Ovary (tissue), 9 donors: ENCODE data around the gene MLN. TPM values are rescaled to one million over a fixed set of nuclear protein-coding genes. Genes with fewer than 3 reads are reported as not detected.
A peak's percentile ranks its signal among the peaks of the same experiment; 100 is the strongest.

Source experiments
- DNase-seq, 5 donors: peaks; one replicate each; pipeline ENCODE4 v3.0.0-alpha.2; 2019 to 2020
- H3K27ac ChIP-seq, 2 donors: fragments of 200-600 bp; one replicate each; pipeline versions ENCODE4 v1.5.1 to v1.8.0; 2019 to 2022
- H3K27me3 ChIP-seq: fragments of 200-600 bp; one replicate; pipeline ENCODE4 v1.8.0; 2022
- H3K36me3 ChIP-seq: fragments of 200-600 bp; sonication (generic); one replicate; pipeline ENCODE4 v1.5.1; 2019
- H3K4me1 ChIP-seq: one replicate; pipeline ENCODE4 v1.8.1; 2013; ENCODE audit warnings: mild to moderate bottlenecking, moderate library complexity; ENCODE audit not compliant: insufficient read depth
- H3K4me3 ChIP-seq: fragments of 200-600 bp; sonication (generic); one replicate; pipeline ENCODE4 v1.5.1; 2017
- H3K9me3 ChIP-seq, 2 donors: fragments of 200-600 bp in 1 of 2; sonication (generic) in 1 of 2; one replicate each; pipeline versions ENCODE4 v1.5.1 to v1.8.1; 2013 to 2019; ENCODE audit warnings: mild to moderate bottlenecking in 1 of 2, moderate library complexity in 1 of 2
- EP300 ChIP-seq: sonication (generic); formaldehyde crosslinking; IDR thresholded peaks from one replicate; pipeline ENCODE4 v1.6.1; 2017; ENCODE audit warnings: antibody characterized with exemption
- POLR2A ChIP-seq: fragments of 450-650 bp; IDR thresholded peaks from one replicate; pipeline ENCODE4 v1.6.1; 2017; ENCODE audit warnings: antibody characterized with exemption, mild to moderate bottlenecking, moderate library complexity
- WGBS, 3 donors: extraction: QIAGEN DNeasy Blood & Tissue Kit in 1 of 3; methylation state at CpG; one replicate each; pipeline versions ENCODE4 v1.1.5 to v1.1.7; 2013 to 2017; 5-methylcytosine and 5-hydroxymethylcytosine counted together
- intact Hi-C, 4 donors: fragments of 100-400 bp; cut with DNase I; formaldehyde crosslinking; loops; one replicate each; pipeline versions ENCODE4 v1.11.0 to v1.15.1; 2022 to 2023
- polyA plus RNA-seq, 2 donors: library from polyadenylated mRNA; stranded (reverse); fragments of 200-250 nt in 1 of 2; fragments of 350-450 nt in 1 of 2; fragmentation: Illumina TruSeq in 1 of 2; extraction: RNeasy Lipid Tissue Mini Kit (QIAGEN cat#74804) in 1 of 2; gene quantifications; one replicate each; pipeline ENCODE4 v1.2.3, GENCODE V29; 2013 to 2014
- total RNA-seq, 7 donors: library from RNA; depleted of rRNA in 2 of 7; stranded (reverse); fragments of >200 nt in 2 of 7; fragmentation: NEBNext Ultra II Directional in 3 of 7; extraction: Animal tissue kit (Norgen Biotek cat#: 25700) in 3 of 7; gene quantifications; one replicate each; pipeline versions ENCODE4 v1.1.0 to v1.2.4, GENCODE V29; 2016 to 2023
- TF ChIP-seq, protein P1 (sequence below), 3 donors: fragments of 450-650 bp in 2 of 3; fragments of 200-600 bp in 1 of 3; IDR thresholded peaks; one replicate each; pipeline versions ENCODE4 v1.5.1 to v1.8.0; 2016 to 2022; ENCODE audit warnings: antibody characterized with exemption in 3 of 3, mild to moderate bottlenecking in 1 of 3
- donor health status: DM: no; HTN: no; CAD: no; lungs with moderate emphysema.
- donor health status: DM: no; HTN: no; CAD: no.
- donor health status: Bipolar disorder and iron deficiency.
- donor health status: DM: yes; HTN: yes; CAD: no.
- donor health status: DM: no; HTN: no; CAD: no.
- donor health status: DM: yes; HTN: yes; CAD: no.

Gene MLN
- total and polyA plus RNA-seq, 9 donors, result not detected

DNA sequence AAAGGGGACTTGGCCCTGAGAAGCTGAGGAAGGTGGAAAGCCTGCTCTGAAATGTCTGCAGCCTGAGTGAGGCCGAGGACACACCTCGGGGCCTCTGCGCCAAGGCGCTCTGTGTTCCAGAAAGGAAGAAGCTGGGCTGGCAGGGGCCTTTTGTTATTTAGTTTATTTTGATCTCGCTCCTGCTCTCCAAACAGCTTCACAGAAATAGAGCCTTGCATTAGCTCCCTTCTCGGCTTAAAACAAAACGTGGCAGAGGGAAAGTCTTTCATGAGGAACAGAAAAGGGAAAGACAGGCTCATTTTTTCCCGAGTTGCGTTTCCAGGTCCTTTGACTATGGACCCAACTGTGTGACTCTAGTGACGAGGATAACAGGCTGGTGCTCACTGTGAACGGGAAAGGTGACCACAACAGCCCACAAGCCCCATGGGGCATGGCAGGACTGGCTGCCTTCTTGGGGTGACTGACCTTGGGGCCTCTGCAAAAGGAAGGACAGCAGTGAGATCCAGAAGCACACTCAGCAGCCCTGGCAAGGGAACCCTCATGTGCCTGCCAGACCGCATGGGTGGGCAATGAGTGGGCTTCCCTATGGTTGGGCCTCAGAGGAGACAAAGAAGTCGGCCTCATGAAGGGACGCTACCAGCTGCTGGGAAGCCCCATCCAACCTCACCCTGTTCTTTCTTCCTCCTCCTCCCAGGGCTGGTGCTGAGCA lies 33.5 kb downstream of the MLN start:
- 24 to 29% (median 24%) methylated on average over 14 of the region's 14 CpGs for WGBS, 3 donors
- H3K27me3 ChIP-seq, result no peaks in the 10 kb centered on the region
- no peak overlapping the region for H3K4me3 ChIP-seq
- H3K4me1 ChIP-seq, result peaks cover 16% of the 10 kb centered on the region
- no peaks in the 10 kb centered on the region for H3K36me3 ChIP-seq
- H3K9me3 ChIP-seq, result no peaks in the 10 kb centered on the region
- intact Hi-C loops, result loop anchor here in 1 of 4 donors (10.0 kb wide), 1 partner anchor 385 kb away; no protein-coding TSS in a partner anchor
- peak in 2 of 5 donors; percentile 32 to 63 for DNase-seq
- peak overlapping the region; percentile 48 to 76 for H3K27ac ChIP-seq
- TF ChIP-seq POLR2A, result no peak
- TF ChIP-seq EP300, result no peak
- TF ChIP-seq, protein P1, sequence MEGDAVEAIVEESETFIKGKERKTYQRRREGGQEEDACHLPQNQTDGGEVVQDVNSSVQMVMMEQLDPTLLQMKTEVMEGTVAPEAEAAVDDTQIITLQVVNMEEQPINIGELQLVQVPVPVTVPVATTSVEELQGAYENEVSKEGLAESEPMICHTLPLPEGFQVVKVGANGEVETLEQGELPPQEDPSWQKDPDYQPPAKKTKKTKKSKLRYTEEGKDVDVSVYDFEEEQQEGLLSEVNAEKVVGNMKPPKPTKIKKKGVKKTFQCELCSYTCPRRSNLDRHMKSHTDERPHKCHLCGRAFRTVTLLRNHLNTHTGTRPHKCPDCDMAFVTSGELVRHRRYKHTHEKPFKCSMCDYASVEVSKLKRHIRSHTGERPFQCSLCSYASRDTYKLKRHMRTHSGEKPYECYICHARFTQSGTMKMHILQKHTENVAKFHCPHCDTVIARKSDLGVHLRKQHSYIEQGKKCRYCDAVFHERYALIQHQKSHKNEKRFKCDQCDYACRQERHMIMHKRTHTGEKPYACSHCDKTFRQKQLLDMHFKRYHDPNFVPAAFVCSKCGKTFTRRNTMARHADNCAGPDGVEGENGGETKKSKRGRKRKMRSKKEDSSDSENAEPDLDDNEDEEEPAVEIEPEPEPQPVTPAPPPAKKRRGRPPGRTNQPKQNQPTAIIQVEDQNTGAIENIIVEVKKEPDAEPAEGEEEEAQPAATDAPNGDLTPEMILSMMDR (IDR thresholded peaks at IDR 0.05), result no peak

DNA sequence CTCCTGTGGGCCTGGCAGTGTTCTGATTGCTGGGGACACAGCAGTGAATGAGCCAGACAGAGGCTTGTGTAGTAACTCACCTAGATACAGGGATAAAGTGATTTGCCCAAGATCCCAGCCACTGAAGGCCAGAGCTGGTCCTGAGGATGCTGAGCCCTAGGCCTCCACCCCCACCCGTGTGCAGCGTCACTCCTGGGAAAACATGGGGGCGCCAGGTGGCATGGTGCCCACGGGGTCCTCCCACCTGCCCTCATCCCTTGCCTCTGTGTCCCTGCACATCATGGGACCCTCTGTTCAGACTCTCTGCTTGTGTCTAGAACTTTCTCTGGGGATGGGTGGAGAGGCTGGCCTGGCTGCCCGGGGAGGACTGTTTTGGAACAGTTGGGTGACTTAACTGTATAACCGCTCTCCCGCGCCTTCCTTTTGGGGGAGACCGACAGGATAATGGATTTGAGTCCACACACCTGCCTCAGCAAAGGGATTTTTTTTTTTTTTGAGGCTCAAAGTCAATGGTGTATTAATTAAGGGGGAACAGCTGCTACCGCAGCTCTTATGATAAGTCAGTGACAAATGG lies 34.5 kb downstream of the MLN start:
- Histone ChIP-seq H3K4me1 (peaks cover 16% of the 10 kb centered on the region), H3K27ac (peak overlapping the region in 1 of 2 donors; percentile 36), H3K4me3 (no peak overlapping the region), H3K9me3 (no peaks in the 10 kb centered on the region), H3K36me3 (no peaks in the 10 kb centered on the region), H3K27me3 (no peaks in the 10 kb centered on the region)
- WGBS, 3 donors, result 52 to 63% (median 61%) methylated on average over 10 of the region's 10 CpGs
- intact Hi-C loops, result no loop called here
- no peak for DNase-seq
- no peak for TF ChIP-seq EP300
- TF ChIP-seq, protein P1 (IDR thresholded peaks at IDR 0.05), result no peak
- TF ChIP-seq POLR2A, result no peak

DNA sequence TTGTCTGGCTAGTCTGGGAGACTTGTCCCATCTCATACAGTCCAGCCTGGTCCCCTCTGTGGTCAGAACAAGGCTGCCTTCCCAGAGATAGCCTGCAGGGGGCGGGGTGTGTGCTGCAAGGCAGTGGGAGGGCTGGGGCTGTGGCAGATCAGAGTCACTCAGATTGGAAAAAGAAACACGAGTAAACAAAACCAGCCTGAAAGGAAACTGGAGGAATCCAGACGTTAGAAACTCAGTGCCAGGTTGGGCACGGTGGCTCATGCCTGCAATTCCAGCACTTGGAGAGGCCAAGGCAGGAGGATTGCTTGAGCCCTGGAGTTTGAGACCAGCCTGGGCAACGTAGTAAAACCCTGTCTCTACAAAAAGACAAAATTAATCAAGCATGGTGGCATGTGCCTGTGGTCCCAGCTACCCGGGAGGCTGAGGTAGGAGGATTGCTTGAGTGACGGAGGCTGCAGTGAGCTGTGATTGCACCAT lies 35.1 kb downstream of the MLN start:
- H3K27me3 ChIP-seq, result no peaks in the 10 kb centered on the region
- H3K36me3 ChIP-seq, result no peaks in the 10 kb centered on the region
- peak; percentile 32 to 67 (median 54) for DNase-seq
- H3K9me3 ChIP-seq, result no peaks in the 10 kb centered on the region
- H3K4me3 ChIP-seq, result no peak overlapping the region
- H3K4me1 ChIP-seq, result peaks cover 16% of the 10 kb centered on the region
- H3K27ac ChIP-seq, result no peak overlapping the region
- intact Hi-C loops, result no loop called here
- 49 to 60% (median 52%) methylated on average over 7 of the region's 7 CpGs for WGBS, 3 donors
- TF ChIP-seq POLR2A (no peak), EP300 (no peak)
- TF ChIP-seq, protein P1 (IDR thresholded peaks at IDR 0.05), result peak in 2 of 3 donors; percentile 15 to 19

DNA sequence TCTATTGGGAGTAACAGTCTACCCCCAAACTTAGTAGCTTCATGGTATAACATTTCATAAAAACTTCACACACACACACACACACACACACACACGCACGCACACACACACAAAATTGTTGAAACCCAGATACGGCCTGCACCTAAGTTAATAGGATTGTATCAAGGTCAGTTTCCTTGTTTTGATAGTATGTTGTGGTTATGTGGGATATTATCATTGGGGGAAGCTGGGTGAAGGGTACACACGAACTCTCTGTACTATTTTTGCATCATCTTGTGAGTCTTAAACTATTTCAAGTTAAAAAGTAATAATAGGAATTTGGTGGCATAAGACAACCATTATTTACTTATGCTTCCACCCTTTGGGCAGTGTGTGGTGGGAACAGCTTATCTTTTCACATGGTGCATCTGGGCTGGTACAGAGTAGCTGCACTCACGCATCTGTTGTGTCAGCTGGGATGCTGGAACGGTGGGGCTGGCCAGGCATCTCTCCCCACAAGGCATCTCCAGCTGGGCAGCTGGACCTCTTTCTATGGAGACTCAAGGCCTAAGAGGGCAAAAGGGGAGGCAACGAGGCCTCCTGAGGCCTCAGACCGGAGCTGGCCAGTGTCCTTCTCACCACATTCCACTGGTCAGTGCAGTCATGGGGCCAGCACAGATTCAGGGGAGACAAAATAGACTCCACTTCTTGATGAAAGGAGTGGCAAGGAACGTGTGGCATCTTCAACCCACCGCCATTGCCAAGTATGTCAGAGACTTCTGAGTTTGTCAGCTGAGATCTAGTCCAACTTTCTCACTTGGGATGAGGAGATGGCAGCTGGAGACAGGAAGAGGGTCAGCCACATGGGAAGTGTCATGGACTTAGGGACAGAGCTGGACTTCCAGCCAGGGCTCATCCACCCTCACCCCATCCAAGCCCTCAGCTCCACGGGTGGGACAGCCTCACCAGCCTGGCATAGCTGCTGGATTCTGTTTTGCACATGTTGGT lies 36.6 kb downstream of the MLN start:
- H3K9me3 ChIP-seq, result no peaks in the 10 kb centered on the region
- TF ChIP-seq, protein P1 (IDR thresholded peaks at IDR 0.05), result no peak
- TF ChIP-seq EP300 (no peak), POLR2A (no peak)
- intact Hi-C loops, result no loop called here
- H3K27ac ChIP-seq, result no peak overlapping the region
- peaks cover 13% of the 10 kb centered on the region for H3K4me1 ChIP-seq
- no peaks in the 10 kb centered on the region for H3K36me3 ChIP-seq
- 74 to 79% (median 77%) methylated on average over 11 of the region's 11 CpGs for WGBS, 3 donors
- H3K27me3 ChIP-seq, result no peaks in the 10 kb centered on the region
- no peak for DNase-seq
- H3K4me3 ChIP-seq, result no peak overlapping the region
